GM20431 (cell line): ENCODE measurements around the gene TPRG1L.

ENCODE experiments used
- in situ Hi-C: fragments of 300-500 bp; cut with MseI, MboI; formaldehyde crosslinking; loops from one replicate; pipeline ENCODE4 v1.15.0; 2020; ENCODE audit warnings: low sequenced_read_pairs; ENCODE audit not compliant: unreplicated experiment

TPRG1L gene

DNA sequence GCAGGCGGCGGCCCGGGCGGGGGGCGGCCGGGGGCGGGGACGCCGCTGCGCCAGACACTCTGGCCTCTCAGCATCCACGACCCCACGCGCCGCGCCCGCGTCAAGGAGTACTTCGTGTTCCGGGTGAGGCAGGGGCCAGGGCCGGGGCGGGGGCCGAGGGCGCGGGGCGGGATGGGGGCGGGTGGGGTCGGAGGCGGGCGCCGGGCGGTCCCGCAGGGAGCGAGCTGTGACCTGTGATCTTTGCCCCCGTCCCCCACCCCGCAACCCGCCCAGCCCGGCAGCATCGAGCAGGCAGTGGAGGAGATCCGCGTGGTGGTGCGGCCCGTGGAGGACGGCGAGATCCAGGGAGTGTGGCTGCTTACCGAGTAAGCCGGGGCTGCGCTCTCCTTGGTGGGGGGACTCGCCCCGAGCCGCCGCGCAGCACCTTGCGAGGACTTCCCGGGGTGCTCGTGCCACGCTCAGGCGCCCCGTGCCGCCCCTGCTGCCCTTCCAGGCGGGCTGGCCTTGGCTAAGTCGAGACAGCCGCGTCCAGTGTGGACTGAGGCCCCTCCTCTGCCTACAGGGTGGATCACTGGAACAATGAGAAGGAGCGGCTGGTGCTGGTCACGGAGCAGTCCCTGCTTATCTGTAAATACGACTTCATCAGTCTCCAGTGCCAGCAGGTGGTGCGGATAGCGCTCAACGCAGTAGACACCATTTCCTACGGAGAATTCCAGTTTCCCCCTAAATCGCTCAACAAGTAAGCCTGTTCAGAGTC lies 514 bp downstream of the TPRG1L start:
- in situ Hi-C loops = loop anchor here (10.0 kb wide), 1 partner anchor 99 kb away; no protein-coding TSS in a partner anchor

GRCh38 chr1:3626025-3626424 lies 1.2 kb downstream of the TPRG1L start:
- in situ Hi-C loops = loop anchor here (10.0 kb wide), 1 partner anchor 99 kb away; no protein-coding TSS in a partner anchor

- in situ Hi-C loops = loop anchor here (10.0 kb wide), 1 partner anchor 97 kb away; no protein-coding TSS in a partner anchor
These were observed 2.9 kb downstream of the TPRG1L start for GRCh38 chr1:3627515-3628253.

DNA sequence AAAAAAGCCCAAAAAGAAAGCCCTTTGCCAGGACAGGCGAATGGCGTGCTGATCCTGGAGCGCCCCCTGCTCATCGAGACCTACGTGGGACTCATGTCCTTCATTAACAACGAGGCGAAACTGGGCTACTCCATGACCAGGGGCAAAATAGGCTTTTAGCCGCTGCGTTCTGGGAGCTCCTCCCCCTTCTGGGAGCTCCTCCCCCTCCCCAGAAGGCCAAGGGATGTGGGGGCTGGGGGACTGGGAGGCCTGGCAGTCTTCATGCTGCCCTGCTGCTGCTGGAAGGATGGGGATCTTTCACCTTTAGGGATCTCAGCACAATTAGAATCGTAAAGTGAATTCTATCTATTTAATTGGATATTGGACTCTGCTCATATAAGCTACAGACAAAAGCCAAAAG lies 3.6 kb downstream of the TPRG1L start:
- in situ Hi-C loops = loop anchor here (10.0 kb wide), 1 partner anchor 96 kb away; no protein-coding TSS in a partner anchor

DNA sequence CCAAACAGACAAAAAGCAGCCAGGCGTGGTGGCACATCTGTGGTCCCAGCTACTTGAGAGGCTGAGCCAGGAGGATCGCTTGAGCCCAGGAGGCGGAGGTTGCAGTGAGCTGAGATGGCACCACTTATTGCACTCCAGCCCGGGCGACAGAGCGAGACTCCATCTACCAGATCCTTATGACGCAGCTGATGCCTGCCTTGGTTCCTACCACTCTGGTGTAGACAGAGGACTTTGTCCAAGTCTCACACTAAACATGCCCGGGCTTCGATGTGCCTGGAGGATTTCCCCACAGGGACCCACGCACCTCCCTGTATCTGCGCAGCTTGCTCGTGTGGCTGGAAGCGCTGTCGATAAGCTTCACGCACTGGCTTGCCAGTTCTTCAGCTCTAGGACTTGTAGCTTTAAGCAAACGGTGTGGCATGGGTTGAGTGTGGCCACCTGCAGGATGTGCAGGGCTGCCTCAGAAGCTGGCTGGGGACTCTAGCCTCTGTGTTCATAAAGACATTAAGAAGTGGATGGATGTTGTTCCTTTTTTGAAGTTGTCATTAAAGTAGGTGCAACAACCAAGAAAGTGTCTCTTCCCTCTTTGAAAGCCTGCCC lies 4.8 kb downstream of the TPRG1L start:
- in situ Hi-C loops = loop anchor here (10.0 kb wide), 1 partner anchor 95 kb away; no protein-coding TSS in a partner anchor

GRCh38 chr1:3630161-3630611 lies 5.4 kb downstream of the TPRG1L start:
- in situ Hi-C loops = no loop called here

DNA sequence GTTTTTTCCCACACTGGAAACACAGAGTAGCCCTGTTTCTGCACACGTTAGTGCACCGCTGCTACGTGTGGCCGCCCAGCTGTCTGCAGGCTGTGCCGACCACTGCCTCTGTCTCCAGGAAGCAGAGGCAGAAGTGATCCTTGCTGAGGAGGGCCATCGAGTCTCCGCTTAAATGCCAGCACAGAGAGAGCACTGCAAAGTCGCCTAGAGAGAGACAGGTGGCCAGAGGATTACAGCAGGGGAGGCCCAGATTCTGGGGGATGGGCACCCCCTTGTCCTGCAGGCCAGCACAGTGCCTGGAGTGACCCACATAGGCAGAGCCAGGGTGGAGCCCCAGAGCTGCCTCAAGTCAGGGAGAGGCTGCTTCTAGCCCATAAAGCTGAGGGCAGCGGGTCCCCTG lies 6.1 kb downstream of the TPRG1L start:
- in situ Hi-C loops = no loop called here

DNA sequence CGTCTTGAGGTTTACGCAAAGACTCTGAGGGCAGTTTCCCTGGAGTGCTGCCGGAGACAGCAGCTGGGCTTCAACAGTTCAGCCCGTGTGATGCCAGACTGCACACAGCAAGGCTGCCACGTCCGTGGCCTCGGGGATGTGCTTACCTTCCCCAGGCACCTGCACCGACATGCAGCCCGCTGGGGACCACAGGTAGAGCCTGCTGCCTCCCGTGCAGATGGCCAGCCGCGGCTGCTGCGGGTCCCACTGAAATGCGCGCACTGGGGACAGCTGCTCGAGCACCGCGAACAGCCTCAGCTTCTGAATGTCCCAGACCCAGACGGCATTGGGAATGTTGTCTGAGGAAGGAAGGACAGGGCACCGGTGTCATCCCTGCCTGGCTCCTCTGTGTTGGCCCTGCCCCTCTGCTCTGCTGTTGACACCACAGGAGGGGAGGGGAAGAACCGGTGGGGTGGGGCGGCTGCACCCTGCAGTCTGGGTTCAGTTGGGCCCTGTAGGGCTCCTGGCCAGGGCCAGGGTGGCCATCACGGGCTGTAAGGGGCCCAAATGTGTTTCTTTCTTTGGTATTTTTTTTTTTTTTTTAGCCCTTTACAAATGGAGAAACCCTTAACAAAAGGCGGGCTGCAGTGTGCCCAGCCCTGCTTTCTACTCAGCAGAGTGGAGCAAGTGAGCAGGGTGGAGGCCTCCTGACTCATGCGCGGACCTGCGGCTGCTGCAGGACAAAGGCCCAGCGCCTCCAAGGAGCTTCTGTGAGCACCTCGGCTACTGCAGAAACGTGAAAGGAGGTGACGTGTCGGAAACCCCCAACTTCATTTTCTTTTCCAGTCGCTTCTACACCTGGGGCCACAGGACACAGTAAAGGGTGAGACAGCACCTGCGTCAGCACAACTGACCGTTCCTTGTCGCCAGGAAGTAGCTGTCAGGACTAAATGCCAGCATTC lies 6.8 kb downstream of the TPRG1L start:
- in situ Hi-C loops = no loop called here

DNA sequence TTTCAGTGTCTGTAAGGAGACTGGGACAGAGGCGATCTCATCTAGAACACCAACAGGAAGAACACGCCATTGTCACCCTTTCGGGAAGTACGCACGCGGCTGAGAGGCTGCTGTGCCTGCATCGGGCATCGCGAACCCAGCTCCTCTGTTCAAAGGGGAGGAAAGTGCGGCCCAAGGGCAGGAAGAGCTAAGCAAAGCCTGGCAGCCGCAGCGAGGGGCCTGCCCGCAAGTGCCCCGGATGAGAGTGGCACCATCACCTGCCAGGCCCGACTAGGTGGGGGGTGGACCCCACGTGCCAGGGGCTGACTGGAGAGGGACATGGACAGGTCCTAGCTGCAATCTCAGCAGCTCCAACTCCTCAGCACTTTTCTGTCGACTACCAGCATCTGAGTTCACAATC lies 7.5 kb downstream of the TPRG1L start:
- in situ Hi-C loops = no loop called here

GRCh38 chr1:3632716-3633343 lies 8.0 kb downstream of the TPRG1L start:
- in situ Hi-C loops = no loop called here

GRCh38 chr1:3633344-3634058 lies 8.7 kb downstream of the TPRG1L start:
- in situ Hi-C loops = no loop called here

DNA sequence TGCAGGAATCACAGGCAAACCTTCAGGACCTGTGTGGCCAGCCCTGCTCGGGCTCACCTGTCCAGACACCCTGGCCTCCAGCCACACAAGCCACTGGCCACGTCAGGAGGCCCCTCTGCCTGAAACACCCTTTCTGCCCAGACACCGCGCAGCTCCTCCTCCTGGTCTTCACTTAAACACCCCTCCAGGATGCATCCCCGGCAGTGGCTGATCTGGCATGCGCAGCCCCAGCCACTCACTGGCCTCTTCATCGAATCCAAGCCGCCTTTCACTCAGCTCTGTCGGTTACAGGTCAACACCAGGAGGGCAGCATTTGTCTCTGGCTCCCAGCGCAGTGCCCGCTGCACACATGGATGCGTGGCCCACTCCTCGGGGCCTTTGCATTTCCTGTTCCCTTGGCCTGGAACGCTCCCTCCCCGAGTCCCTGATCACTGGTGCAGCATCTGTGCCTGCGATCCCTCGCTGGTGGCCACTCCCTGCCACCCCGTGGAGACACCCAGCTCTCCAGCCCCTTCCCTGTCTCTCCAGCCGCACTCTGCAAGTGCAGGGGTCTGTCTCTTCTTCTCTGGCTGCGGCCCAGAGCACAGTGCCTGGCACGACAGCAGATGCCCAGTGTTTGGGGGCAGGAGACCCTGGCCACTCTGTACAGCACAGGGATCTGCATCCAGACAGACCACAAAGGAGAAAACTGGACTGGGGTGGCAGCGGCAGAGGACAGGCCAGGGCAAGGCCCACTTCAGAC lies 9.4 kb downstream of the TPRG1L start:
- in situ Hi-C loops = no loop called here

DNA sequence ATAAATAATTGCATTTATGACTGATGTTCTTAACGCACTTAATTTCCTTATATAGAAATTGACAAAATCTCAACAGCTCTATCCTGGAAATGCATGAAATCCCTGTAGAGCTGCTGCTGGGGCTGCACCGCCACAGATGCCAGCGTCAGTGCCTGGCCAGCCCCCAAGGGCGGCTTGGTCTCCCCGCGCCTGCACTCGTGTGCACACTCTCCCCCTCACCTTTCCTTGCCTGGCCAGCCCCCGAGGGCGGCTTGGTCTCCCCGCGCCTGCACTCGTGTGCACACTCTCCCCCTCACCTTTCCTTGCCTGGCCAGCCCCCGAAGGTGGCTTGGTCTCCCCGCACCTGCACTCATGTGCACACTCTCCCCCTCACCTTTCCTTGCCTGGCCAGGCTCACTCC lies 11.3 kb downstream of the TPRG1L start:
- in situ Hi-C loops = no loop called here

- in situ Hi-C loops = no loop called here
These were observed 11.7 kb downstream of the TPRG1L start for GRCh38 chr1:3636531-3636930.

DNA sequence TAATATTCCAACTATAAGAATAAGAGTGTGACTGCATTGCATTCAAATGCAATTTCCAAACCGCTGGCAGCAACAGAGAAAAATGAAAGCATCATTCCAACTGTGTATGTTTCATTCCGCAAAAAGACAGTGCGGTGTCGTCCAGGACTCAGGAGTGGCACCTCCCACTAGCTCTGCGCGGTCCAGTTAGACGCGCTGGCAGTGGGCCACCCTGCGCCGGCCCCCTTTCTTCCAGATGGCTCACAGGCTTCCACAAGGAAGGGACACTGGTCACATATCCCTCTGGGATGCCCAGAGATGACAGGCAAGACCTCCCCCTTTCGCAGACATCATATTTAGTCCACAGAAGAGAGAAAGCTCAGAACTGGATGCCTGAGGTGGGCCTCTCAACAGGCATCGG lies 13.2 kb downstream of the TPRG1L start:
- in situ Hi-C loops = no loop called here

- in situ Hi-C loops = no loop called here
These were observed 13.9 kb downstream of the TPRG1L start for GRCh38 chr1:3638676-3639075.

- in situ Hi-C loops = no loop called here
These were observed 14.6 kb downstream of the TPRG1L start for GRCh38 chr1:3639397-3639911.
